ENCODE data around the gene KLHDC7B. TPM values are rescaled to one million over a fixed set of nuclear protein-coding genes. Genes with fewer than 3 reads are reported as not detected.

The KLHDC7B gene
- total RNA-seq = 4.9 and 5.2 TPM in 2 replicates

DNA sequence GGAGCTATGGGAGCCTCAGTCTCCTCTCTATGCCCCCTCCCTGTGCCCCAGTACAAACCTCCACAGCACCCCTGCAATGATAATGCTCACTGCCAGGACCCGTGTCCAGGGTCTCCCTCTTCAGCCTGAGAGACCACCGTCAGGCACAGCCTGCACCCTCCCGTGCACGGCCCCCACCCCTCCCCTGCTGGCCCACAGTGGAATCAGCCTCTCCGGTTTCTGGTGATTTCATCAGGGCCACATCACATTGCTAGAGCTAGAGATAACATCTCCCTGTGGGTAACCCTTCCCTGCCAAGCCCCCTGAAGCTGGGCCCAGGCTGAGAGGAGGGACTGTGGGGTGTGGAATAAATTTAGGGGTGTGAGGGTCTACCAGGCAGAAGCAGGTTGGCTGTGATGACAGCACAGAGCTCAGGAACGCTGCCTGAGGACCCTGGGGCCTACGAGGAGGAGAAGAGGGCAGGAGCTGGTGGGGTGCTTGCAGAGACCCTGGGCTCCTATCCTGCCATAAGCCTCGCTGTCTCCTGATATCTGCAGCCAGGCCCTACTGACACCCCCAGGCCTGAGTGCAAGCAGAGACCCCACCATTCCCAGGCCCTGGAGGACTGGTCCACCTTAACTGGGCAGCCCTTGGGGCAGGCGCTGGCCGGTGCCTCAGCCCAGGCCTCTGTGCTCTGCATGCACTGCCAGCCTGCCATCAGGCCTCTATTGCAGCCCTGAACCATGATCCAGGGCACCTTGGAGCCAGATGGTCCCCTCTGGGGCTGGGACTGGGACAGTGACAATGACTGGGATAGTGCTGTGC is at the start of gene KLHDC7B:
Gene KLHDC7B (plus strand): TSS at position 378 of the 804 bp plus-strand sequence. CDS start 345 bp downstream, at position 723.
- ATAC-seq (ENCODE audit: low read depth) (no peak), DNase-seq (no peak)
- ChIA-PET CTCF (interaction anchor here (0.8 to 1.5 kb wide), 2 partner anchors 17 to 20 kb away, joined by 3 to 6 read pairs; partner anchors contain the start of genes SCO2 and SYCE3), POLR2A (interaction anchor here (0.7 to 16.7 kb wide), 6 partner anchors 10 to 38 kb away, joined by 3 to 946 read pairs (median 6); partner anchors contain the start of genes CHKB, LMF2, NCAPH2 and SCO2)
- peaks cover 7% of the 10 kb centered on the region for H3K36me3 Mint-ChIP-seq (ENCODE audit: low read depth)
- H3K9me3 Mint-ChIP-seq = peaks cover 2% of the 10 kb centered on the region
- H3K4me3 Mint-ChIP-seq = peak within 1 kb of the TSS; percentile 52
- peaks cover 55% of the 10 kb centered on the region for H3K4me1 Mint-ChIP-seq
- intact Hi-C loops (cut with micrococcal nuclease) = loop anchor here (10.0 kb wide), 1 partner anchor 581 kb away; the partner anchor contains the start of gene PIM3
- TF ChIP-seq, protein P1, sequence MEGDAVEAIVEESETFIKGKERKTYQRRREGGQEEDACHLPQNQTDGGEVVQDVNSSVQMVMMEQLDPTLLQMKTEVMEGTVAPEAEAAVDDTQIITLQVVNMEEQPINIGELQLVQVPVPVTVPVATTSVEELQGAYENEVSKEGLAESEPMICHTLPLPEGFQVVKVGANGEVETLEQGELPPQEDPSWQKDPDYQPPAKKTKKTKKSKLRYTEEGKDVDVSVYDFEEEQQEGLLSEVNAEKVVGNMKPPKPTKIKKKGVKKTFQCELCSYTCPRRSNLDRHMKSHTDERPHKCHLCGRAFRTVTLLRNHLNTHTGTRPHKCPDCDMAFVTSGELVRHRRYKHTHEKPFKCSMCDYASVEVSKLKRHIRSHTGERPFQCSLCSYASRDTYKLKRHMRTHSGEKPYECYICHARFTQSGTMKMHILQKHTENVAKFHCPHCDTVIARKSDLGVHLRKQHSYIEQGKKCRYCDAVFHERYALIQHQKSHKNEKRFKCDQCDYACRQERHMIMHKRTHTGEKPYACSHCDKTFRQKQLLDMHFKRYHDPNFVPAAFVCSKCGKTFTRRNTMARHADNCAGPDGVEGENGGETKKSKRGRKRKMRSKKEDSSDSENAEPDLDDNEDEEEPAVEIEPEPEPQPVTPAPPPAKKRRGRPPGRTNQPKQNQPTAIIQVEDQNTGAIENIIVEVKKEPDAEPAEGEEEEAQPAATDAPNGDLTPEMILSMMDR (IDR thresholded peaks at IDR 0.05) = no peak
- peak within 1 kb of the TSS; percentile 82 for H3K27ac Mint-ChIP-seq
- no peaks in the 10 kb centered on the region for H3K27me3 Mint-ChIP-seq

- ATAC-seq (ENCODE audit: low read depth) = no peak
- DNase-seq = no peak
- no peak overlapping the region for H3K4me3 Mint-ChIP-seq
- POLR2A ChIA-PET = interaction anchor here (0.7 to 1.6 kb wide), 3 partner anchors 27 to 52 kb away, joined by 4 to 6 read pairs (median 6); no protein-coding TSS in a partner anchor
- intact Hi-C loops (cut with micrococcal nuclease) = loop anchor here (5.0 kb wide), 2 partner anchors 40 to 100 kb away; no protein-coding TSS in a partner anchor
- CTCF ChIA-PET = interaction anchor here (1.0 to 2.6 kb wide), 9 partner anchors 11 to 241 kb away, joined by 3 to 14 read pairs (median 4); partner anchors contain the start of genes LMF2, NCAPH2 and SCO2
- H3K9me3 Mint-ChIP-seq = no peaks in the 10 kb centered on the region
- peaks cover 3% of the 10 kb centered on the region for H3K4me1 Mint-ChIP-seq
- H3K27ac Mint-ChIP-seq = no peak overlapping the region
- no peaks in the 10 kb centered on the region for H3K27me3 Mint-ChIP-seq
- H3K36me3 Mint-ChIP-seq (ENCODE audit: low read depth) = no peaks in the 10 kb centered on the region
- TF ChIP-seq, protein P1 (IDR thresholded peaks at IDR 0.05) = no peak
Measured at GRCh38 chr22:50497093-50497492, 48.6 kb upstream of the KLHDC7B start.

DNA sequence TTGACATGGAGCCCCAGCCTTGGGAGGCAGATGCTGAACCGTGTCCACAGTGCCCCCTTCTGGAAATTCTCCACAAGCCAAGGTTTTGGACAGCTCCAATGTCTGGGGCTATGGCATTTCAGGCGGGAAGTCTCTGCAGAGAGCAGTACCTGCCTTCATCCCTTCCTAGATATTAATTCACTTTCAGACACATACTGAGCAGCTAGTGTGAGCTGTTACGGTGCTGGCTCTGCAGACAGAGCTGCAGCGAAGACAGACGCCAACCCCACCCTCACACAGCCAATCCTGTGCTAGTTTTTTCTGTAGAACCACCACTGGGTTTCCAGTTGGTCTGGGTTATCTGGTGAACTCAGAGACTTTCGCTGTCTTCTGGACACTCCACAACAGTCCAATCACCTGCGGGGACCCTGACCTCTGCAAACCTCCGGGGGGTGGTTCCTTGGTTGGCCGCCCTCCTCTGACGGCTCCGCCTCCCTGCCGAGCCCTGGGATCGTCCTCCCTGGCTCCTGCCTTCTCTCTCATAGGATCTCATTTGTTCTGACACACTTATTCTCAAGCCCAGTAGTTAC is 47.3 kb upstream of the KLHDC7B start:
- H3K27me3 Mint-ChIP-seq = no peaks in the 10 kb centered on the region
- no peaks in the 10 kb centered on the region for H3K9me3 Mint-ChIP-seq
- H3K4me1 Mint-ChIP-seq = peaks cover 3% of the 10 kb centered on the region
- peaks cover 2% of the 10 kb centered on the region for H3K36me3 Mint-ChIP-seq (ENCODE audit: low read depth)
- POLR2A ChIA-PET = interaction anchor here (0.6 to 1.6 kb wide), 6 partner anchors 9 to 30 kb away, joined by 3 to 6 read pairs (median 3); partner anchors contain the start of genes LMF2, MIOX, NCAPH2 and SCO2
- intact Hi-C loops (cut with micrococcal nuclease) = loop anchor here (1.0 to 5.0 kb wide), 6 partner anchors 41 to 257 kb away; no protein-coding TSS in a partner anchor
- ATAC-seq (ENCODE audit: low read depth) = peak; percentile 95
- DNase-seq = peak; percentile 38
- CTCF ChIA-PET = interaction anchor here (0.6 to 2.6 kb wide), 17 partner anchors 9 to 732 kb away, joined by 3 to 14 read pairs (median 5); partner anchors contain the start of genes HDAC10, LMF2, NCAPH2 and SCO2
- H3K4me3 Mint-ChIP-seq = no peak overlapping the region
- H3K27ac Mint-ChIP-seq = no peak overlapping the region
- TF ChIP-seq, protein P1 (IDR thresholded peaks at IDR 0.05) = no peak

- H3K27ac Mint-ChIP-seq = no peak overlapping the region
Measured at GRCh38 chr22:50500452-50500851, 45.2 kb upstream of the KLHDC7B start.

More at GRCh38 chr22:50500452-50500851, 45.2 kb upstream of the KLHDC7B start:
- H3K9me3 Mint-ChIP-seq = no peaks in the 10 kb centered on the region
- POLR2A ChIA-PET = interaction anchor here (0.6 to 1.3 kb wide), 5 partner anchors 31 to 311 kb away, joined by 3 to 7 read pairs (median 5); no protein-coding TSS in a partner anchor
- H3K4me1 Mint-ChIP-seq = peaks cover 3% of the 10 kb centered on the region
- DNase-seq = no peak
- no peak for ATAC-seq (ENCODE audit: low read depth)
- intact Hi-C loops (cut with micrococcal nuclease) = no loop called here
- no peak overlapping the region for H3K4me3 Mint-ChIP-seq
- peaks cover 7% of the 10 kb centered on the region for H3K36me3 Mint-ChIP-seq (ENCODE audit: low read depth)
- CTCF ChIA-PET = interaction anchor here (0.7 to 1.4 kb wide), 3 partner anchors 25 to 69 kb away, joined by 3 read pairs; partner anchors contain the start of gene SCO2
- H3K27me3 Mint-ChIP-seq = no peaks in the 10 kb centered on the region
- TF ChIP-seq, protein P1 (IDR thresholded peaks at IDR 0.05) = no peak
